Body of pancreas (tissue), 4 donors: ENCODE data around the gene UBQLN4. TPM values are rescaled to one million over a fixed set of nuclear protein-coding genes. Genes with fewer than 3 reads are reported as not detected.
A peak's percentile ranks its signal among the peaks of the same experiment; 100 is the strongest.

ENCODE experiments used
- ATAC-seq: fragments of 150-250 bp; one replicate; pipeline ENCODE4 v1.9.1; 2016
- DNase-seq, 4 donors: peaks; one replicate each; pipeline ENCODE4 v3.0.0-alpha.2; 2019
- H3K27ac ChIP-seq, 4 donors: fragments of 200-600 bp; sonication (generic); 1 replicate in 3 of 4; 2 replicates in 1 of 4; pipeline versions ENCODE4 v1.5.1 to v1.6.1; 2016 to 2019; ENCODE audit warnings: mild to moderate bottlenecking in 1 of 4, mixed read lengths in 1 of 4, moderate library complexity in 1 of 4
- H3K27me3 ChIP-seq, 2 donors: fragments of 200-600 bp; sonication (generic); one replicate each; pipeline ENCODE4 v1.6.0; 2016; ENCODE audit warnings: mild to moderate bottlenecking in 1 of 2
- H3K36me3 ChIP-seq, 2 donors: fragments of 200-600 bp; sonication (generic); replicated peaks in 1 of 2; 2 replicates each; pipeline ENCODE4 v1.5.1; 2016; ENCODE audit warnings: low read depth in 2 of 2; ENCODE audit not compliant: insufficient read depth in 1 of 2
- H3K4me1 ChIP-seq: fragments of 200-600 bp; sonication (generic); one replicate; pipeline ENCODE4 v1.6.0; 2016
- H3K4me3 ChIP-seq, 2 donors: fragments of 200-600 bp; sonication (generic); 1 replicate in 1 of 2; 2 replicates in 1 of 2; pipeline ENCODE4 v1.5.1; 2016 to 2019
- H3K9me3 ChIP-seq, 3 donors: fragments of 200-600 bp; sonication (generic); 1 replicate in 2 of 3; 2 replicates in 1 of 3; pipeline ENCODE4 v1.5.1; 2016
- POLR2A ChIP-seq, 3 donors: fragments of 450-650 bp; IDR thresholded peaks; one replicate each; pipeline ENCODE4 v1.6.1; 2016; ENCODE audit warnings: antibody characterized with exemption in 3 of 3, mild to moderate bottlenecking in 2 of 3
- WGBS, 2 donors: methylation state at CpG; one replicate each; pipeline ENCODE4 v1.1.5; 2017; 5-methylcytosine and 5-hydroxymethylcytosine counted together
- intact Hi-C: fragments of 100-400 bp; cut with DNase I; formaldehyde crosslinking; loops from one replicate; pipeline ENCODE4 v1.15.1; 2023
- total RNA-seq, 2 donors: library from RNA; depleted of rRNA; stranded (reverse); fragments of >200 nt; gene quantifications; one replicate each; pipeline ENCODE4 v1.1.0, GENCODE V29; 2016
- TF ChIP-seq, protein P1 (sequence below), 7 experiments: fragments of 450-650 bp in 4 of 7; fragments of 200-600 bp in 3 of 7; sonication (generic) in 3 of 7; IDR thresholded peaks; one replicate each; pipeline ENCODE4 v1.5.1; 2016 to 2019; ENCODE audit warnings: antibody characterized with exemption in 7 of 7

UBQLN4 gene
- total RNA-seq, 2 donors from 2014 or later = 16.5 to 16.9 TPM

DNA sequence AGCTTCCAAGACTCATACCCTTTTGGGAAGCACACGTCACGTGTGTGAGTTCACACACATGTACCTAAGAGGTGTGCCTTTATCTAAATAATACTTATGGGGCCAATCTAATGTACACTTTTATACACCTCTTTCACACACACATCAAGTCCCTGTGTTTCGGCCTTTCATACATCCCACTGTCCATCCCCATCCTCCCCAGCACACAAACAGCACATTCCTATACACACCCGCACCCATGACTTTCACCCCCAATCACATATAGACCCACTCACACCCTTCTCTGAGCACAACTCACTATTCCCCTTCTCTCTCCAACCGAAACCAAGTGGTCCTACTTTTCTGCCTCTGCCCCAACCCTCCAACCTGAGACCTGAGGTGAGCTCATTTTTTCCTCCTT lies 25.1 kb upstream of the UBQLN4 start:
- ATAC-seq = no peak
- WGBS, 2 donors = 85 to 87% methylated on average over 5 of the region's 5 CpGs
- Histone ChIP-seq H3K4me1 (peaks cover 30% of the 10 kb centered on the region), H3K4me3 (no peak overlapping the region), H3K36me3 (no peaks in the 10 kb centered on the region), H3K27ac (no peak overlapping the region), H3K27me3 (no peaks in the 10 kb centered on the region), H3K9me3 (no peaks in the 10 kb centered on the region)
- TF ChIP-seq POLR2A (IDR thresholded peaks at IDR 0.05) = no peak
- TF ChIP-seq, protein P1, sequence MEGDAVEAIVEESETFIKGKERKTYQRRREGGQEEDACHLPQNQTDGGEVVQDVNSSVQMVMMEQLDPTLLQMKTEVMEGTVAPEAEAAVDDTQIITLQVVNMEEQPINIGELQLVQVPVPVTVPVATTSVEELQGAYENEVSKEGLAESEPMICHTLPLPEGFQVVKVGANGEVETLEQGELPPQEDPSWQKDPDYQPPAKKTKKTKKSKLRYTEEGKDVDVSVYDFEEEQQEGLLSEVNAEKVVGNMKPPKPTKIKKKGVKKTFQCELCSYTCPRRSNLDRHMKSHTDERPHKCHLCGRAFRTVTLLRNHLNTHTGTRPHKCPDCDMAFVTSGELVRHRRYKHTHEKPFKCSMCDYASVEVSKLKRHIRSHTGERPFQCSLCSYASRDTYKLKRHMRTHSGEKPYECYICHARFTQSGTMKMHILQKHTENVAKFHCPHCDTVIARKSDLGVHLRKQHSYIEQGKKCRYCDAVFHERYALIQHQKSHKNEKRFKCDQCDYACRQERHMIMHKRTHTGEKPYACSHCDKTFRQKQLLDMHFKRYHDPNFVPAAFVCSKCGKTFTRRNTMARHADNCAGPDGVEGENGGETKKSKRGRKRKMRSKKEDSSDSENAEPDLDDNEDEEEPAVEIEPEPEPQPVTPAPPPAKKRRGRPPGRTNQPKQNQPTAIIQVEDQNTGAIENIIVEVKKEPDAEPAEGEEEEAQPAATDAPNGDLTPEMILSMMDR (IDR thresholded peaks at IDR 0.05) = no peak
- DNase-seq = no peak
- intact Hi-C loops = no loop called here

- intact Hi-C loops = no loop called here
- Histone ChIP-seq H3K27me3 (no peaks in the 10 kb centered on the region), H3K36me3 (no peaks in the 10 kb centered on the region), H3K4me1 (peaks cover 20% of the 10 kb centered on the region), H3K9me3 (no peaks in the 10 kb centered on the region), H3K27ac (no peak overlapping the region), H3K4me3 (no peak overlapping the region)
- WGBS, 2 donors = 84 to 90% methylated on average over 15 to 16 of the region's 19 CpGs
- no peak for DNase-seq
- no peak for TF ChIP-seq POLR2A (IDR thresholded peaks at IDR 0.05)
- TF ChIP-seq, protein P1 (IDR thresholded peaks at IDR 0.05) = no peak
- ATAC-seq = no peak
These were observed 23.8 kb upstream of the UBQLN4 start for GRCh38 chr1:156077430-156077760.

DNA sequence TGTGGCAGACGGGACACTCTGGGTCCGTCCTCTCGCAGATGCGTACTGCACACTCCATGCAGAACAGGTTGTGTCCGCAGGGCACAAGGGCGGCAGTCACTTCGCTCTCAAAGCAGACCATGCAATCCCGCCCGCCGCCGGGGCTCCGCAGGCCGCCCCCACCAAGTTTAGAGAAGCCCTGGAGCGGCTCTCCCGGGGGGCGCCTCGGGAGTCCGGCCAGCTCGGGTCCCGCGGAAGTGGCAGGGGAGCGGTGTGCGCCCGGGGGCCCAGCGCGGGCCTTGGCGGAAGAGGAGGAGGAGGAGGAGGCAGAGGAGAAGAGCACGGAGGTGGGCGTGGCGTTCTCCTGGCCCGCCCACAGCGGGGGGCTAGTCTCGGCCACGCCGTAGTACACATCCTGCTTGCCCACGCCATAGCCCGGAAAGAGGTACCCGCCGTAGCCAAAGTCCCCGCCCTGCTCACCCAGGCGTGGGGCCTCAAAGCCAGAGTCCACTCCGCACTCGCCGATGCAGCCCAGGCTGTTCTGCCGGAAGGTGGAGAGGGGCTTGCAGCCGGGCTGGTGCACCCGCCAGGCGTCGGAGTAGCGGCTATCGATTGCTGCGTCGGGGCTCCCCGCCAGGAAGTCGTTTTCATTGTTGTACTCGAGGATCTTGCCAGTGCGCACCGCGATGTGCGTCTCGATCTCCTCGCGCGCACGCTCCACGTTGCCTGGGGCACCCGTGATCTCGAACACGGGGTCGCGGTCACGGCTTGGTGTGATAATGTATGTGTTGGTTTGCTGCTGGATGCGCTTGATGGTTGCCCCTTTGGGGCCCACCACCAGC lies 23.2 kb upstream of the UBQLN4 start:
- WGBS, 2 donors = 40 to 61% methylated on average over 32 to 62 of the region's 73 CpGs
- no peaks in the 10 kb centered on the region for H3K27me3 ChIP-seq
- ATAC-seq (peak; percentile 53), DNase-seq (peak in 3 of 4 donors; percentile 34 to 55 (median 38))
- TF ChIP-seq POLR2A (IDR thresholded peaks at IDR 0.05) = peak in 2 of 3 donors; percentile 37 to 49
- TF ChIP-seq, protein P1 (IDR thresholded peaks at IDR 0.05) = peak in 1 of 7 experiments; percentile 3
- no peak overlapping the region for H3K27ac ChIP-seq
- no peaks in the 10 kb centered on the region for H3K9me3 ChIP-seq
- H3K4me1 ChIP-seq = peaks cover 15% of the 10 kb centered on the region
- H3K4me3 ChIP-seq = no peak overlapping the region
- H3K36me3 ChIP-seq = no peaks in the 10 kb centered on the region
- intact Hi-C loops = no loop called here

GRCh38 chr1:156075775-156076204 lies 22.2 kb upstream of the UBQLN4 start:
- Histone ChIP-seq H3K27me3 (no peaks in the 10 kb centered on the region), H3K4me1 (peaks cover 13% of the 10 kb centered on the region), H3K4me3 (no peak overlapping the region), H3K9me3 (no peaks in the 10 kb centered on the region), H3K36me3 (no peaks in the 10 kb centered on the region), H3K27ac (no peak overlapping the region)
- 50 to 51% methylated on average over 4 of the region's 4 CpGs for whole genome bisulfite sequencing, 2 donors
- TF ChIP-seq POLR2A (IDR thresholded peaks at IDR 0.05) = no peak
- TF ChIP-seq, protein P1 (IDR thresholded peaks at IDR 0.05) = no peak
- DNase-seq = no peak
- intact Hi-C loops = no loop called here
- ATAC-seq = no peak

DNA sequence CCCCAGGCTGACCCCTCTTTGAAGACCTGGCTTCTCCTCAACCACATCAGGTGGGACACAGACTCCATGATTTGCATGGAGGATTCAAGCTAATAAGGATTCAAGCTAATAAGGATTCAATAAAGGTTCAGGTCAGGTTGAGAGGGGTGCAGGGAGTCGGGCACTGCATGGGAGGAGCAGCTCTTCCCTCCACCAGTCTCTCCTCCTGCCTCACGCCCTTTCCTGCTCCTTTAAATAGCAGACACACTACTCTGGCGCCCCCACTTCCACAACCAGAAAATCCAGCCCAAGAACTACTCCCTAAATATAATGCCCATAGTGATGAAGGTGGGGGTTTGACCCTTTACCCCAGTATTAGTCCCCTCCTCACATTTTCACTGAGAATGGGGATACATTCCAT lies 21.6 kb upstream of the UBQLN4 start:
- intact Hi-C loops = no loop called here
- no peak for ATAC-seq
- H3K36me3 ChIP-seq = no peaks in the 10 kb centered on the region
- H3K27me3 ChIP-seq = no peaks in the 10 kb centered on the region
- DNase-seq = no peak
- H3K4me3 ChIP-seq = no peak overlapping the region
- 53 to 58% methylated on average over 3 of the region's 3 CpGs for WGBS, 2 donors
- no peaks in the 10 kb centered on the region for H3K9me3 ChIP-seq
- no peak overlapping the region for H3K27ac ChIP-seq
- H3K4me1 ChIP-seq = peaks cover 13% of the 10 kb centered on the region
- TF ChIP-seq, protein P1 (IDR thresholded peaks at IDR 0.05) = no peak
- no peak for TF ChIP-seq POLR2A (IDR thresholded peaks at IDR 0.05)
